BJ (cell line): Measurements from ENCODE around the gene RTL10. TPM values are rescaled to one million over a fixed set of nuclear protein-coding genes. Genes with fewer than 3 reads are reported as not detected.

Experiments
- CTCF ChIA-PET: fragments of 350-600 bp; formaldehyde crosslinking; extraction: SDS; loops from one replicate; lab custom pipeline; 2021; ENCODE audit warnings: antibody characterized with exemption, inconsistent platforms; lab: Yijun Ruan, JAX
- POLR2A ChIA-PET: fragments of 300-600 bp; sonication (Branson Sonifier 250); formaldehyde crosslinking; extraction: SDS; loops from one replicate; lab custom pipeline; 2021; ENCODE audit warnings: antibody characterized with exemption; lab: Charles Lee
- DNase-seq: peaks from one replicate; pipeline ENCODE4 v3.0.0-alpha.2; 2011; ENCODE audit warnings: low read depth
- H3K27me3 ChIP-seq: 2 replicates; pipeline ENCODE4 v1.6.0; 2011; ENCODE audit warnings: low read length; ENCODE audit not compliant: control insufficient read depth, insufficient read depth
- H3K36me3 ChIP-seq: 2 replicates; pipeline ENCODE4 v1.5.1; 2011; ENCODE audit warnings: low read length; ENCODE audit not compliant: control insufficient read depth, insufficient read depth
- H3K4me3 ChIP-seq: 2 replicates; pipeline ENCODE4 v1.5.1; 2011; ENCODE audit warnings: low read depth, mild to moderate bottlenecking, control low read depth, low read length
- CTCF ChIP-seq: IDR thresholded peaks from 2 replicates; pipeline ENCODE4 v1.5.1; 2011; ENCODE audit warnings: low read depth, mild to moderate bottlenecking, control low read depth, inconsistent platforms, low read length, moderate library complexity; ENCODE audit not compliant: insufficient read depth
- polyA plus RNA-seq: library from polyadenylated mRNA; depleted of rRNA; stranded (reverse); fragments of >200 nt; gene quantifications from 2 replicates; pipeline ENCODE4 v1.2.3, GENCODE V29; 2011

The RTL10 gene
- polyA plus RNA-seq, 1 experiment = 18.9 TPM

- TF ChIP-seq CTCF = no peak
- POLR2A ChIA-PET = no interaction called here
- Histone ChIP-seq H3K27me3 (no peaks in the 10 kb centered on the region), H3K36me3 (peaks cover 8% of the 10 kb centered on the region), H3K4me3 (no peak overlapping the region)
- no peak for DNase-seq
- CTCF ChIA-PET = interaction anchor here (3.1 kb wide), 1 partner anchor 146 kb away, joined by 13 read pairs; no protein-coding TSS in a partner anchor
Observed at GRCh38 chr22:19876314-19876940, 21.8 kb upstream of the RTL10 start.

GRCh38 chr22:19875531-19876313 lies 21.0 kb upstream of the RTL10 start:
- TF ChIP-seq CTCF = no peak
- POLR2A ChIA-PET = no interaction called here
- CTCF ChIA-PET = interaction anchor here (3.1 kb wide), 1 partner anchor 145 kb away, joined by 13 read pairs; no protein-coding TSS in a partner anchor
- no peak for DNase-seq
- peaks cover 8% of the 10 kb centered on the region for H3K36me3 ChIP-seq
- no peaks in the 10 kb centered on the region for H3K27me3 ChIP-seq
- H3K4me3 ChIP-seq = no peak overlapping the region

GRCh38 chr22:19875061-19875530 lies 20.4 kb upstream of the RTL10 start:
- DNase-seq = no peak
- Histone ChIP-seq H3K4me3 (no peak overlapping the region), H3K27me3 (no peaks in the 10 kb centered on the region), H3K36me3 (peaks cover 8% of the 10 kb centered on the region)
- CTCF ChIA-PET = interaction anchor here (3.1 kb wide), 1 partner anchor 144 kb away, joined by 13 read pairs; no protein-coding TSS in a partner anchor
- POLR2A ChIA-PET = no interaction called here
- no peak for TF ChIP-seq CTCF

- ChIA-PET POLR2A (no interaction called here), CTCF (interaction anchor here (3.1 kb wide), 1 partner anchor 144 kb away, joined by 13 read pairs; no protein-coding TSS in a partner anchor)
- Histone ChIP-seq H3K4me3 (no peak overlapping the region), H3K36me3 (peaks cover 7% of the 10 kb centered on the region), H3K27me3 (no peaks in the 10 kb centered on the region)
- DNase-seq = no peak
- TF ChIP-seq CTCF = no peak
Observed at GRCh38 chr22:19874307-19875060, 19.8 kb upstream of the RTL10 start.
